Spinal cord (tissue), 10 donors: ENCODE data around the gene TRIM7. TPM values are rescaled to one million over a fixed set of nuclear protein-coding genes. Genes with fewer than 3 reads are reported as not detected.

Source experiments
- DNase-seq, 6 donors: peaks; one replicate each; pipeline versions ENCODE4 v3.0.0 to v3.0.0-alpha.2; 2013 to 2015; ENCODE audit warnings: low spot score in 6 of 6, low read depth in 4 of 6
- H3K27ac ChIP-seq: one replicate; pipeline ENCODE4 v1.5.1; 2013; ENCODE audit warnings: low read depth, low read length, control low read depth
- H3K27me3 ChIP-seq: one replicate; pipeline ENCODE4 v1.6.1; 2013; ENCODE audit warnings: low read length; ENCODE audit not compliant: control insufficient read depth, insufficient read depth
- H3K36me3 ChIP-seq: one replicate; pipeline ENCODE4 v1.6.1; 2013; ENCODE audit warnings: low read length; ENCODE audit not compliant: control insufficient read depth, insufficient read depth
- H3K4me1 ChIP-seq: one replicate; pipeline ENCODE4 v1.6.1; 2013; ENCODE audit warnings: low read length; ENCODE audit not compliant: control insufficient read depth, insufficient read depth
- H3K4me3 ChIP-seq: one replicate; pipeline ENCODE4 v1.5.1; 2013; ENCODE audit warnings: low read depth, low read length, control low read depth
- H3K9me3 ChIP-seq: one replicate; pipeline ENCODE4 v1.6.1; 2013; ENCODE audit warnings: low read length; ENCODE audit not compliant: control insufficient read depth, insufficient read depth
- WGBS: methylation state at CpG from one replicate; pipeline ENCODE4 v1.1.5; 2013; ENCODE audit warnings: missing lambda C conversion rate; ENCODE audit not compliant: insufficient coverage; 5-methylcytosine and 5-hydroxymethylcytosine counted together
- polyA plus RNA-seq, 2 donors: library from polyadenylated mRNA; unstranded; fragments of 120-200 nt; gene quantifications; one replicate each; pipeline ENCODE4 v1.2.1, GENCODE V29; 2013; ENCODE audit not compliant: insufficient read length in 2 of 2
- total RNA-seq, 2 donors: library from RNA; depleted of rRNA in 1 of 2; stranded (reverse); fragments of 120-200 nt in 1 of 2; fragments of >200 nt in 1 of 2; gene quantifications; one replicate each; pipeline versions ENCODE4 v1.2.3 to v1.2.4, GENCODE V29; 2013 to 2014
- donor health status: healthy.

Gene TRIM7
- total and polyA plus RNA-seq, 4 donors: 1.8 to 7.3 (median 4.1) TPM

DNA sequence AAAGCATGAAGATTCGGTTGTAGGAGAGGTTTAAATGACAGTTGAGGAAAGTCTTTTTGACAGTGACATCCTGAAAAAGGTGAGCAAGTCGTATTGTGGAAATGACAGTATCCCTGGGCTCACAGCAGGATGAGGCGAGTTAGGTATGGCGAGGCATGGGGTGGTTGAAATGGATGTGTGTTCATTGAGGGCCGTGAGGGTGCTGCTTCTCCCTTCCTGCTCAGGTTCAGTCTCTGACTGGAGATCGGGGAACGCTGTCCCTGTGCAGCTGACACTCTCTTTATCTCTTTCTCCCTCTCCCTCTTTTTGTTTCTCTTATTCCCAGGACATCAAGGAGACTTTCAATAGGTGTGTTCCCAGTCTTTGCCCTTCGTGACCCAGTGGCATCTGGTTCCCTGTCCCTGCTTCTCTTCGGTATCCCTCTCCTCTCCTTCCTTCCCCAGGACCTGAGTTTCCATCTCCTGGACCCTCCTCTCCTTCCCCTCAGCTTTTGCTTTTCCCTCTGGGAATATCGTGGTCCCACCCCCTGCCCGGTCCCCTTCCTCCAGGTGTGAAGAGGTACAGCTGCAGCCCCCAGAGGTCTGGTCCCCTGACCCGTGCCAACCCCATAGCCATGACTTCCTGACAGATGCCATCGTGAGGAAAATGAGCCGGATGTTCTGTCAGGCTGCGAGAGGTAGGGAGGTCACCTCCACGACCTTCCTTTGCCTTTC is 28.2 kb upstream of the TRIM7 start:
- no peak overlapping the region for H3K4me3 ChIP-seq
- 85% methylated on average over 12 of the region's 16 CpGs for WGBS
- no peaks in the 10 kb centered on the region for H3K27me3 ChIP-seq
- peaks cover 17% of the 10 kb centered on the region for H3K4me1 ChIP-seq
- peaks cover 80% of the 10 kb centered on the region for H3K36me3 ChIP-seq
- H3K27ac ChIP-seq: no peak overlapping the region
- no peak for DNase-seq
- H3K9me3 ChIP-seq: no peaks in the 10 kb centered on the region

DNA sequence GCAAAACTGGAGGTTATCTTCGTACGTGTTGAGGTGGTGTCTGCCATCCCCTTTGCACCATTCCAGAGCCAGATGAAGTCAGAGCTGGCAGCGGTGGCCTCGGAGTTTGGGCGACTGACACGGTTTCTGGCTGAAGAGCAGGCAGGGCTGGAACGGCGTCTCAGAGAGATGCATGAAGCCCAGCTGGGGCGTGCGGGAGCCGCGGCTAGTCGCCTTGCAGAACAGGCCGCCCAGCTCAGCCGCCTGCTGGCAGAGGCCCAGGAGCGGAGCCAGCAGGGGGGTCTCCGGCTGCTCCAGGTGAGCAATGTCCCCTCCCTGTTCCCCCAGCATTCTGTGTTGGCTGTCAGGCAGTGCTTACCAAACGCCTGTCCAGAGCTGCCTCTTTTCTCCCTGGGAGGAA is 27.6 kb upstream of the TRIM7 start:
- no peak overlapping the region for H3K27ac ChIP-seq
- WGBS: 84% methylated on average over 15 of the region's 18 CpGs
- peaks cover 78% of the 10 kb centered on the region for H3K36me3 ChIP-seq
- peaks cover 17% of the 10 kb centered on the region for H3K4me1 ChIP-seq
- no peak for DNase-seq
- H3K4me3 ChIP-seq: no peak overlapping the region
- H3K9me3 ChIP-seq: no peaks in the 10 kb centered on the region
- no peaks in the 10 kb centered on the region for H3K27me3 ChIP-seq

DNA sequence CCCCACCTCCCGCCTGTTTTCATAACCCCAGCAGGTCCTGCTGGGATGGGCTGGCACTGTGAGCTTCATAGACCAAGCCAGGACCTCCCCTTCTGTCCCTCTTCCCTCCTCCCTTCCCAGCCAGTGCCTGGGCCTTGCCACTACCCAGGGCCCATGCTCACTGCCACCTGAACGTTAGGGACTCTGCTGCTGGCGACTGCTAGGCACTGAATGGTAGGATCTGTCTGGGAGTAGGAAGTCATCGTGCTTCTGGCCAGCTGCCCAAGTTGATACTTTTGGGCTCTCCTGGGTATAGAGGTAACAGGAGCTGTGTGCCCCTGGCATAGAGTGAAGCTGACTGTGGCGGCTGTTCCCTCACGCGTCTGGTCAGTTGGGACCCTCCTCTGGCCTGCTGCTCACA is 26.4 kb upstream of the TRIM7 start:
- Histone ChIP-seq H3K36me3 (peaks cover 77% of the 10 kb centered on the region), H3K27ac (no peak overlapping the region), H3K9me3 (no peaks in the 10 kb centered on the region), H3K4me3 (no peak overlapping the region), H3K27me3 (no peaks in the 10 kb centered on the region), H3K4me1 (peaks cover 17% of the 10 kb centered on the region)
- no peak for DNase-seq
- 93% methylated on average over 6 of the region's 7 CpGs for WGBS

DNA sequence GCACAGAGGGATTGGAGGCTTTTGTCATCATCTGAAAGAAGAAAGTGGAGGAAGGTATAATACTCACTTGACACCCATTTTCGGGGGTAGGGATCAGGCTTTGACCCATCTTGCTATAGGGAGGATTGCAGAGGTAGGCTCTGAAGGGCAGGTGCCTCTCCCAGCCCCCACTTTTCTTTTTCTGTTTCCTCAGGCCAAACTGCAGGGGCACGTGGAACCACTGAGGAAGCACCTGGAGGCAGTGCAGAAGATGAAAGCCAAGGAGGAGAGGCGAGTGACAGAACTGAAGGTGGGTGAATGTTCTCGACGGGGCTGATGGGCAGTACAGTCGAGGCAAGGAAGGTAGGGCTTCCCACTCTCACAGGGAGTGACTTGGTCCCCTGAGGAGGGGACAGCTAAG is 25.6 kb upstream of the TRIM7 start:
- DNase-seq: no peak
- H3K27ac ChIP-seq: no peak overlapping the region
- H3K36me3 ChIP-seq: peaks cover 73% of the 10 kb centered on the region
- peaks cover 15% of the 10 kb centered on the region for H3K4me1 ChIP-seq
- no peaks in the 10 kb centered on the region for H3K27me3 ChIP-seq
- WGBS: 91% methylated on average over 4 of the region's 6 CpGs
- H3K4me3 ChIP-seq: no peak overlapping the region
- H3K9me3 ChIP-seq: no peaks in the 10 kb centered on the region

DNA sequence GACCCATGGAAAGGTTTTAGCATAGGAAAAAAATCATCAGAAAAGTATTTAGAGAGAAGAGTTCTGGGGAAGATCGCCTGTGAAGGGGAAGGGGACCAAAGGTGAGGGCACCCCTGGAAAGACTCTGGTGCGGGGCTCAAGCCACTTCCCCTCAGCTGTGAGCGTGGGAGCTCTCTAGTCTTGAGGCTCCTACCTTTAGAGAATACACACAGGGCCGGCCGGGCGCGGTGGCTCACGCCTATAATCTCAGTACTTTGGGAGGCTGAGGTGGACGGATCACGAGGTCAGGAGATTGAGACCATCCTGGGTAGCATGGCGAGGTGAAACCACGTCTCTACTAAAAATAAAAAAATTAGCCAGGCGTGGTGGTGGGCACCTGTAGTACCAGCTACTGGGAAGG is 25.0 kb upstream of the TRIM7 start:
- H3K4me1 ChIP-seq: peaks cover 9% of the 10 kb centered on the region
- no peak overlapping the region for H3K4me3 ChIP-seq
- no peak for DNase-seq
- H3K27me3 ChIP-seq: no peaks in the 10 kb centered on the region
- no peak overlapping the region for H3K27ac ChIP-seq
- H3K36me3 ChIP-seq: peaks cover 68% of the 10 kb centered on the region
- WGBS: 95% methylated on average over 13 of the region's 13 CpGs
- H3K9me3 ChIP-seq: no peaks in the 10 kb centered on the region

DNA sequence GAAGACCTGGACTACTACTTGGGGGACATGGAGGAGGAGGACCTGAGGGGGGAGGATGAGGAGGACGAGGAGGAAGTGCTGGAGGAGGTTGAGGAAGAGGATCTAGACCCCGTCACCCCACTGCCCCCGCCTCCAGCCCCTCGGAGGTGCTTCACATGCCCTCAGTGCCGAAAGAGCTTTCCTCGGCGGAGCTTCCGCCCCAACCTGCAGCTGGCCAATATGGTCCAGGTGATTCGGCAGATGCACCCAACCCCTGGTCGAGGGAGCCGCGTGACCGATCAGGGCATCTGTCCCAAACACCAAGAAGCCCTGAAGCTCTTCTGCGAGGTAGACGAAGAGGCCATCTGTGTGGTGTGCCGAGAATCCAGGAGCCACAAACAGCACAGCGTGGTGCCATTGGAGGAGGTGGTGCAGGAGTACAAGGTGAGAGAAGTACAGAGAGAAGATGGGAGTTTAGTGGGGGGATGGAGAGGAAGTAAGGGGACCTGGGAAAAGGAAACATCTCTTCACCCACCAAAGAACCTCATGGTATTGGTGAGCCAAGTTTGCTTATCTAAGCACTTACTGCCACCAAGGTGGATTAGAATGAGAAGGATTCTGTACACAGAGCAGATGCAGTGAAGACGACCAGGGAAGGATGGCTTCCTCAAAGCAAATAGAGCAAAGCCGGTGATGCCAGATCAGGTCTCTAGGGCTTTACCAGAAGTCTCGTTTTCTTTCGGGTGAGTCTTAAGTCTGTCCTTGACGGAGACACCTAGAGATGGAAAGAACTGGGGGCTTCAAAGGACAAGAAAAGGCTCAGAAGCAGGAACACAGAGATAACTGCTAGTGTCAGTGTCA is 19.6 kb upstream of the TRIM7 start:
- WGBS: 87% methylated on average over 19 of the region's 22 CpGs
- Histone ChIP-seq H3K27me3 (peaks cover 10% of the 10 kb centered on the region), H3K36me3 (peaks cover 19% of the 10 kb centered on the region), H3K4me3 (peak overlapping the region; percentile 96), H3K27ac (peak overlapping the region; percentile 99), H3K4me1 (peaks cover 27% of the 10 kb centered on the region), H3K9me3 (no peaks in the 10 kb centered on the region)
- DNase-seq: no peak

DNA sequence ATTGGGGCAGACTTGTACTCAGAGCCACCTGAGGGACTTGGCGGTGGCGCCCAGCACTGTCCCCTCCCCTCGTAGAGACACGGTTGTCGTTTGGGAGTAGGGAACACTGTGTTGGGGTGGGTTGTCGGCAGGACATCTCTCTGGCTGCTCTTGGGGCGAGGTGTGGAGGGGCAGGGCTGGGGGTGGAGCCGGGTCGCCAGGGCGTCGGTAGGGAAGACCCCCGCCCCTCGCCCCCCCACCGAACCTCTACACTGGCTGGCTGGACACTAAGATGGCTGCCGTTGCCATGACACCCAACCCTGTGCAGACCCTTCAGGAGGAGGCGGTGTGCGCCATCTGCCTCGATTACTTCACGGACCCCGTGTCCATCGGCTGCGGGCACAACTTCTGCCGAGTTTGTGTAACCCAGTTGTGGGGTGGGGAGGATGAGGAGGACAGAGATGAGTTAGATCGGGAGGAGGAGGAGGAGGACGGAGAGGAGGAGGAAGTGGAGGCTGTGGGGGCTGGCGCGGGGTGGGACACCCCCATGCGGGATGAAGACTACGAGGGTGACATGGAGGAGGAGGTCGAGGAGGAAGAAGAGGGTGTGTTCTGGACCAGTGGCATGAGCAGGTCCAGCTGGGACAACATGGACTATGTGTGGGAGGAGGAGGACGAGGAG is 18.9 kb upstream of the TRIM7 start:
- peaks cover 15% of the 10 kb centered on the region for H3K36me3 ChIP-seq
- WGBS: under 1% methylated on average over 28 of the region's 31 CpGs
- H3K4me1 ChIP-seq: peaks cover 33% of the 10 kb centered on the region
- peak overlapping the region; percentile 96 for H3K4me3 ChIP-seq
- DNase-seq: peak in 2 of 6 donors; percentile 87 to 95
- peaks cover 15% of the 10 kb centered on the region for H3K27me3 ChIP-seq
- no peaks in the 10 kb centered on the region for H3K9me3 ChIP-seq
- H3K27ac ChIP-seq: peak overlapping the region; percentile 99

DNA sequence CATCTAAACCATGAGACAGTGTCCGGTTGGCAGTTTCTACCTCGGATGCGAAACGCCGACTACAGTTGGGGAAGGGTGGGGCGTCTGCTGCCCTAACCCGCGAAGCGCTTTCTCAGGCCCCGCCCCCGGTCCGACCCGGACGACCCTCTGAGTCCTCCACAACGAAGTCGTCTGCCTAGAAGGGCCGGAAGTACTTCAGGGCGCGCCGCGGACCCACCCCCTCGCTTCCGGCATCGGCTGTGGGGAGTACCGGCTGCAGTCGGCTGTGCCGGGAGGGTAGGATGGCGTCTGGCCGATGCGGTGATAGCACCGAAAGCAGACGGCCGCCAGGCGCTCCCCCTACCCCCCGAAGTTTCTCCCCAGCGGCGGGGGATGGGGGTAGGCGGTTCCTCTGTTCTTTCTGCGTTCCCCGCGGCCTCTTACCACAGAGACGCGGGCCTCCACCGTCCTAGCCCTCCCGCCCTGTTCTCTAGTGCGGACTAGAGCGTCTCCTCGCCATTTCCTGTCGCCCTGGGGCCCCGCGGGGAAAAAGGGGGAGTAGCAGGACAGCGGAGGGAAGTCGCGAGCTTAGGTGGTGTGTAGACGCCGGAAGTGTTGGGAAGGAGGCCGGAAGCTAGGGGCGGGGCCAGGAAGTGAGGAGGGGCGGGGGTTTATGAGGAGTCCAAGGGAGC is 18.2 kb upstream of the TRIM7 start, which contains the start of gene TRIM41:
TSS of gene TRIM41 (plus strand) at position 224 of the 671 bp plus-strand sequence. CDS start 719 bp downstream, outside the sequence.
- under 1% methylated on average over 59 of the region's 59 CpGs for WGBS
- peaks cover 37% of the 10 kb centered on the region for H3K4me1 ChIP-seq
- peak within 1 kb of the TSS; percentile 96 for H3K4me3 ChIP-seq
- H3K9me3 ChIP-seq: no peaks in the 10 kb centered on the region
- peaks cover 15% of the 10 kb centered on the region for H3K36me3 ChIP-seq
- peak within 1 kb of the TSS; percentile 99 for H3K27ac ChIP-seq
- H3K27me3 ChIP-seq: peaks cover 15% of the 10 kb centered on the region
- peak; percentile 89 to 100 (median 96) for DNase-seq

DNA sequence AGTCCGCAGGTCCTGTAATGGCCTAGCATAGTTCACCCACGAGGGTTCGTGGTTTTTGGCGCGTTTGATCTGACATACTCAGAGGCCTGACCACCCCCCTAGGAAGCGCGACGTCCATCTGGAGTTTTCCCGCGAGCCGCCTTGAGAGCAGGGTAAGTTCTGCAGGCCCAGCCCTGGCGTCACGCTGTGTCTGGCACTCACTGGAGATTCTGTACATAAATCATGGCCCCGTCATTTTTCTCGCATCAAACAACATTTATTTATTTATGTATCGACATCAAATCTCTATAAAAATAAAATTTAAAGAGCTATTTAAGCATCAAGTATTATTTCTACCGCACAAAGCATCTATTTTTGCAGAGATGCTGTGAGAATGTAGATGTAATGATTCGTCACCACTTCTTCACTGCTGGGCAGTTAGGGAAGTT is 17.6 kb upstream of the TRIM7 start:
- Histone ChIP-seq H3K9me3 (no peaks in the 10 kb centered on the region), H3K4me3 (peak overlapping the region; percentile 96), H3K27ac (peak overlapping the region; percentile 99), H3K4me1 (peaks cover 41% of the 10 kb centered on the region), H3K36me3 (peaks cover 11% of the 10 kb centered on the region), H3K27me3 (peaks cover 18% of the 10 kb centered on the region)
- WGBS: 0% methylated on average over 13 of the region's 18 CpGs
- DNase-seq: no peak
